Activated B cell treated with CpG ODN at 0.5 μM for 24 hours (primary cell): Measurements from ENCODE around the gene LAPTM5. TPM values are rescaled to one million over a fixed set of nuclear protein-coding genes. Genes with fewer than 3 reads are reported as not detected.

Experiments used
- ATAC-seq: fragments of 200-7000 bp; cut with Tn5 transposase; one replicate; pipeline ENCODE4 v1.10.0; 2021; ENCODE audit warnings: low read depth, mild to moderate bottlenecking, moderate library complexity
- CTCF ChIA-PET: fragments of 350-600 bp; sonication (Branson Sonifier 250); formaldehyde crosslinking; loops from one replicate; lab custom pipeline; 2021; ENCODE audit warnings: antibody characterized with exemption; lab: Charles Lee
- POLR2A ChIA-PET: fragments of 350-600 bp; sonication (Branson Sonifier 250); formaldehyde crosslinking; loops from one replicate; lab custom pipeline; 2021; ENCODE audit warnings: antibody characterized with exemption; lab: Charles Lee
- DNase-seq: peaks from one replicate; pipeline ENCODE4 v3.0.0; 2022
- H3K27ac Mint-ChIP-seq: one replicate; pipeline ENCODE4 v1.8.0; 2020; ENCODE audit warnings: mixed read lengths
- H3K27me3 Mint-ChIP-seq: one replicate; pipeline ENCODE4 v1.8.0; 2021; ENCODE audit warnings: mixed read lengths
- H3K36me3 Mint-ChIP-seq: one replicate; pipeline ENCODE4 v1.8.0; 2021; ENCODE audit warnings: low read depth, mixed read lengths
- H3K4me1 Mint-ChIP-seq: one replicate; pipeline ENCODE4 v1.8.0; 2021; ENCODE audit warnings: mixed read lengths
- H3K4me3 Mint-ChIP-seq: one replicate; pipeline ENCODE4 v1.8.0; 2020; ENCODE audit warnings: mild to moderate bottlenecking, mixed read lengths
- H3K9me3 Mint-ChIP-seq: one replicate; pipeline ENCODE4 v1.8.0; 2020; ENCODE audit warnings: mixed read lengths
- intact Hi-C: fragments of 100-400 bp; cut with micrococcal nuclease; formaldehyde crosslinking; loops from one replicate; pipeline ENCODE4 v1.15.1; 2024
- total RNA-seq: library from RNA; stranded (reverse); gene quantifications from 2 replicates; pipeline ENCODE4 v1.2.3, GENCODE V29; 2022
- TF ChIP-seq, protein P1 (sequence below): fragments of 200-600 bp; IDR thresholded peaks from one replicate; pipeline ENCODE4 v1.8.0; 2022; ENCODE audit warnings: antibody characterized with exemption, mild to moderate bottlenecking

LAPTM5 gene
- total RNA-seq, 1 donor from 2014 or later: 766 TPM

- POLR2A ChIA-PET: no interaction called here
- DNase-seq (no peak), ATAC-seq (no peak)
- Mint-ChIP-seq H3K27ac (no peak overlapping the region), H3K27me3 (peaks cover 12% of the 10 kb centered on the region), H3K4me3 (no peak overlapping the region), H3K36me3 (no peaks in the 10 kb centered on the region), H3K4me1 (peaks cover 38% of the 10 kb centered on the region), H3K9me3 (no peaks in the 10 kb centered on the region)
- TF ChIP-seq, protein P1, sequence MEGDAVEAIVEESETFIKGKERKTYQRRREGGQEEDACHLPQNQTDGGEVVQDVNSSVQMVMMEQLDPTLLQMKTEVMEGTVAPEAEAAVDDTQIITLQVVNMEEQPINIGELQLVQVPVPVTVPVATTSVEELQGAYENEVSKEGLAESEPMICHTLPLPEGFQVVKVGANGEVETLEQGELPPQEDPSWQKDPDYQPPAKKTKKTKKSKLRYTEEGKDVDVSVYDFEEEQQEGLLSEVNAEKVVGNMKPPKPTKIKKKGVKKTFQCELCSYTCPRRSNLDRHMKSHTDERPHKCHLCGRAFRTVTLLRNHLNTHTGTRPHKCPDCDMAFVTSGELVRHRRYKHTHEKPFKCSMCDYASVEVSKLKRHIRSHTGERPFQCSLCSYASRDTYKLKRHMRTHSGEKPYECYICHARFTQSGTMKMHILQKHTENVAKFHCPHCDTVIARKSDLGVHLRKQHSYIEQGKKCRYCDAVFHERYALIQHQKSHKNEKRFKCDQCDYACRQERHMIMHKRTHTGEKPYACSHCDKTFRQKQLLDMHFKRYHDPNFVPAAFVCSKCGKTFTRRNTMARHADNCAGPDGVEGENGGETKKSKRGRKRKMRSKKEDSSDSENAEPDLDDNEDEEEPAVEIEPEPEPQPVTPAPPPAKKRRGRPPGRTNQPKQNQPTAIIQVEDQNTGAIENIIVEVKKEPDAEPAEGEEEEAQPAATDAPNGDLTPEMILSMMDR: no peak
- CTCF ChIA-PET: interaction anchor here (1.2 kb wide), 1 partner anchor 8 kb away, joined by 7 read pairs; no protein-coding TSS in a partner anchor
- intact Hi-C loops: loop anchor here (10.0 kb wide), 1 partner anchor 367 kb away; no protein-coding TSS in a partner anchor
Measured at GRCh38 chr1:30787856-30788495, 30.4 kb upstream of the LAPTM5 start.

- POLR2A ChIA-PET: interaction anchor here (1.1 kb wide), 2 partner anchors 14 to 1556 kb away, joined by 3 to 4 read pairs; partner anchors contain the start of gene MECR
- no peak for ATAC-seq
- Mint-ChIP-seq H3K36me3 (no peaks in the 10 kb centered on the region), H3K9me3 (no peaks in the 10 kb centered on the region), H3K27me3 (peaks cover 12% of the 10 kb centered on the region), H3K4me3 (no peak overlapping the region), H3K27ac (no peak overlapping the region), H3K4me1 (peaks cover 38% of the 10 kb centered on the region)
- DNase-seq: no peak
- TF ChIP-seq, protein P1: no peak
- CTCF ChIA-PET: interaction anchor here (2.5 kb wide), 1 partner anchor 14 kb away, joined by 7 read pairs; no protein-coding TSS in a partner anchor
- intact Hi-C loops: loop anchor here (10.0 kb wide), 1 partner anchor 368 kb away; no protein-coding TSS in a partner anchor
Measured at GRCh38 chr1:30787266-30787665, 29.7 kb upstream of the LAPTM5 start.

DNA sequence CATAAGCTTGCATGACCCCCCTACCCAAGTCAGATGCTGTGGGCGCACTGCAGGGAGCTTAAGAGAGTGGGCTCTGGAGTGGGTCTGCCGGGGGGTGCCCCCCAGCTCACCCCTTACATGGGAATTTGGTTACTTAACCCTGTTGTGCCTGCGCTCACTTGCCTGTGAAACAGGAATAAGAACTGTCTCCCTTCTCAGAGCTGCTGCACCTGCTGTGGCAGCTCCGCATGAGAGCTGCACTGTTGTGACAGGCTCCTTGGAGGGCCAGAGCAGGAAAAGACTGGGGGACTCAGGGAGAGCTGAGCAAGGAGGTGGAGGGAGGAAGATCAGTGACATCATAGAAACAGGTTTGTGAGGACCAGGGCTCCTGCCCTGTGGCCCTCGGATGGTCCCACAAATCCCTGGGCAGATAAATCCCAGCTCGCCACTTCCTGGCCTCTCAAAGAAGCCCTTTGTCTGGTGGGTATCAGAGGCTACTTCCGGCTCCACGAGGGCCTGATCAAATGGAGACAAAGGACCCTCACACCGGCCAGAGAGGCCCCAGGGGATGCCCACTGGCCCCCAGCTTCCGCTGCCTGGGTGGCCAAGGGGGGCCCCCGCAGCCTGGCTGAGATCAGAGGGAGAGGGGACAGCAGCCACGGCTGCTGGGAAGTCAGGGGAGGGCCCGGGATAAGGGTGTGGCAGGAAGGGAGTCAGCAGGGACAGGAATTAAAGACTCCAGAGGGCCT lies 28.9 kb upstream of the LAPTM5 start:
- DNase-seq (no peak), ATAC-seq (no peak)
- ChIA-PET CTCF (interaction anchor here (1.1 to 2.5 kb wide), 2 partner anchors 15 to 143 kb away, joined by 4 to 7 read pairs; no protein-coding TSS in a partner anchor), POLR2A (interaction anchor here (0.6 to 1.1 kb wide), 4 partner anchors 15 to 1556 kb away, joined by 3 to 4 read pairs (median 4); partner anchors contain the start of gene MECR)
- H3K27me3 Mint-ChIP-seq: peaks cover 12% of the 10 kb centered on the region
- no peaks in the 10 kb centered on the region for H3K36me3 Mint-ChIP-seq
- H3K27ac Mint-ChIP-seq: no peak overlapping the region
- H3K4me1 Mint-ChIP-seq: peaks cover 32% of the 10 kb centered on the region
- no peak overlapping the region for H3K4me3 Mint-ChIP-seq
- H3K9me3 Mint-ChIP-seq: no peaks in the 10 kb centered on the region
- TF ChIP-seq, protein P1: no peak
- intact Hi-C loops: loop anchor here (10.0 kb wide), 1 partner anchor 368 kb away; no protein-coding TSS in a partner anchor

- CTCF ChIA-PET: interaction anchor here (1.1 to 2.5 kb wide), 2 partner anchors 16 to 143 kb away, joined by 4 to 7 read pairs; no protein-coding TSS in a partner anchor
- H3K27me3 Mint-ChIP-seq: peaks cover 12% of the 10 kb centered on the region
Measured at GRCh38 chr1:30785714-30786113, 28.1 kb upstream of the LAPTM5 start.

More at GRCh38 chr1:30785714-30786113, 28.1 kb upstream of the LAPTM5 start:
- Mint-ChIP-seq H3K4me3 (no peak overlapping the region), H3K4me1 (peaks cover 32% of the 10 kb centered on the region), H3K27ac (no peak overlapping the region), H3K9me3 (no peaks in the 10 kb centered on the region), H3K36me3 (no peaks in the 10 kb centered on the region)
- POLR2A ChIA-PET: interaction anchor here (0.7 to 1.2 kb wide), 2 partner anchors 15 to 38 kb away, joined by 3 to 7 read pairs; no protein-coding TSS in a partner anchor
- ATAC-seq (no peak), DNase-seq (no peak)
- intact Hi-C loops: loop anchor here (10.0 kb wide), 1 partner anchor 369 kb away; no protein-coding TSS in a partner anchor
- TF ChIP-seq, protein P1: no peak
